GM23248 (cell line): ENCODE data around the gene PDK4.

Source experiments
- EZH2 ChIP-seq: fragments of 200-600 bp; sonication (generic); IDR thresholded peaks from 2 replicates; pipeline ENCODE4 v1.6.1; 2018; ENCODE audit warnings: antibody characterized with exemption, mild to moderate bottlenecking; ENCODE audit not compliant: insufficient read depth, poor library complexity, severe bottlenecking
- EZH2phosphoT487 ChIP-seq: fragments of 200-600 bp; sonication (generic); IDR thresholded peaks from 2 replicates; pipeline ENCODE4 v1.6.1; 2018; ENCODE audit warnings: antibody characterized with exemption, moderate library complexity, mild to moderate bottlenecking, low read depth; ENCODE audit not compliant: insufficient read depth

DNA sequence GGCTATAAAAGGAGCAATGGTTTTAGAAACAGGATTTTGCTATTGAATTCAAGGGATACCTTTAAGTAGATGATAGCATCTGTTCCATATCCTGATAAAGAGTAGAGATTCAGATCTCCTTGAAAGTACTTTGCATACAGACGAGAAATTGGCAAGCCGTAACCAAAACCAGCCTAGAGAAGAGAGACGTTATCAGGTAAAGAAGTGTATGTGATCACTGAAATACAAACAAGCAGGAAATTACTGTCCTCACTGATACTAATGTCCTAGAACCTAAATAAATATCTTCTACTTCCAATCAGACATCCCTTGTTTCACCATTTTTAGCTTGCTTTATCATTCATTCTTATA is 9.4 kb downstream of the PDK4 start:
- no peak for TF ChIP-seq EZH2
- no peak for TF ChIP-seq EZH2phosphoT487
